Parathyroid adenoma (tissue), 2 donors: ENCODE results near the gene NPAS3.

Experiments
- H2AFZ ChIP-seq: fragments of 300-600 bp; sonication (generic); one replicate; pipeline ENCODE4 v1.7.0; 2017; ENCODE audit warnings: antibody characterized with exemption, mild to moderate bottlenecking
- H3K27ac ChIP-seq: fragments of 300-600 bp; sonication (generic); one replicate; pipeline ENCODE4 v1.7.0; 2017
- H3K27me3 ChIP-seq: fragments of 300-600 bp; sonication (generic); one replicate; pipeline ENCODE4 v1.7.0; 2017; ENCODE audit warnings: low read length; ENCODE audit not compliant: control insufficient read depth, insufficient read depth
- H3K36me3 ChIP-seq: fragments of 300-600 bp; sonication (generic); one replicate; pipeline ENCODE4 v1.7.0; 2017; ENCODE audit warnings: low read length; ENCODE audit not compliant: control insufficient read depth, insufficient read depth
- H3K4me1 ChIP-seq: fragments of 300-600 bp; sonication (generic); one replicate; pipeline ENCODE4 v1.7.0; 2017; ENCODE audit warnings: control low read depth
- H3K4me2 ChIP-seq: fragments of 300-600 bp; sonication (generic); one replicate; pipeline ENCODE4 v1.7.0; 2017; ENCODE audit warnings: low read length
- H3K4me3 ChIP-seq: fragments of 300-600 bp; sonication (generic); one replicate; pipeline ENCODE4 v1.7.0; 2017; ENCODE audit warnings: low read depth, low read length
- H3K79me2 ChIP-seq: fragments of 300-600 bp; sonication (generic); one replicate; pipeline ENCODE4 v1.7.0; 2017; ENCODE audit warnings: control low read depth
- H3K9ac ChIP-seq: fragments of 300-600 bp; sonication (generic); one replicate; pipeline ENCODE4 v1.7.0; 2017; ENCODE audit warnings: mild to moderate bottlenecking
- H3K9me3 ChIP-seq: fragments of 300-600 bp; sonication (generic); one replicate; pipeline ENCODE4 v1.7.0; 2017; ENCODE audit warnings: low read length; ENCODE audit not compliant: control insufficient read depth
- TF ChIP-seq, protein P1 (sequence below): fragments of 300-600 bp; sonication (generic); IDR thresholded peaks from one replicate; pipeline ENCODE4 v1.7.0; 2017; ENCODE audit warnings: antibody characterized with exemption, mild to moderate bottlenecking
- donor health status: primary hyperparathyroidism.

Gene NPAS3

DNA sequence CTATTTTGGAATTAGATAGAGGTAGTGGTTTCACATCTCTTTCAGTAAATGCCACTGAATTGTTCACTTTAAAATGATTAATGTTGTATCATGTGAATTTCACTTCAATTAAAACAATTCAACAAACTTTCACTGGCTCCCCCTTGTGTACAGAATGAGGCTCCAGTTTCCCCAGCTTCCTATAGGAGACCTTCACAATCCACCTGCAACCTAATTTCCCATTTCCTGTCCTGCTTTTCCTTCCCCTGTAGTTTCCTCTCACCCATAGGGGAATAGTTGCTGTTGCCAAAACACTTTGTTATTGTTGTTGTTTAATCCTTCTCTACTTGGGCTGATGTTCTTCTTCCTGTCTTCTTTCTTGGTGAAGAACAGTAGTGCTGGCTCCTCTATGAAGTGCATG is 59.8 kb downstream of the NPAS3 start:
- no peaks in the 10 kb centered on the region for H3K79me2 ChIP-seq
- no peak overlapping the region for H3K4me2 ChIP-seq

DNA sequence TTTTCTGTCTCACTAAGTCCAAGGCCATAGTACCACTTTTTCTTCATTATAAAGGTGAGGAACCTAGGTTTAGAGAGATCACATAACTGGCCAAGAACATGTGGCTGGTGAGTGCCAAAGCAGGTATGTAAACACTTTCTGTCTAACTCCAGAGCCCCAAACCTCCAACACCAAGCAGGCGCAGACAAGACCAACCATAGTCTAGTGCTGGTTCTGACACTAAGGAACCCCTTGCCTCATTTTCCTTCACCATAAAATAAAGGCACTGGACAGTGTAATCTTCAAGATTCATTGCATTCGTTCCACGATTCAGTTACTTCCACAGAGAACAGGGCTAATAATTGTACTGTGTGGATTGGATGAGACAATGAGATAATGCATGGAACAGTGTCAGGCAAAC is 71.0 kb downstream of the NPAS3 start:
- no peak overlapping the region for H3K27ac ChIP-seq
- TF ChIP-seq, protein P1, sequence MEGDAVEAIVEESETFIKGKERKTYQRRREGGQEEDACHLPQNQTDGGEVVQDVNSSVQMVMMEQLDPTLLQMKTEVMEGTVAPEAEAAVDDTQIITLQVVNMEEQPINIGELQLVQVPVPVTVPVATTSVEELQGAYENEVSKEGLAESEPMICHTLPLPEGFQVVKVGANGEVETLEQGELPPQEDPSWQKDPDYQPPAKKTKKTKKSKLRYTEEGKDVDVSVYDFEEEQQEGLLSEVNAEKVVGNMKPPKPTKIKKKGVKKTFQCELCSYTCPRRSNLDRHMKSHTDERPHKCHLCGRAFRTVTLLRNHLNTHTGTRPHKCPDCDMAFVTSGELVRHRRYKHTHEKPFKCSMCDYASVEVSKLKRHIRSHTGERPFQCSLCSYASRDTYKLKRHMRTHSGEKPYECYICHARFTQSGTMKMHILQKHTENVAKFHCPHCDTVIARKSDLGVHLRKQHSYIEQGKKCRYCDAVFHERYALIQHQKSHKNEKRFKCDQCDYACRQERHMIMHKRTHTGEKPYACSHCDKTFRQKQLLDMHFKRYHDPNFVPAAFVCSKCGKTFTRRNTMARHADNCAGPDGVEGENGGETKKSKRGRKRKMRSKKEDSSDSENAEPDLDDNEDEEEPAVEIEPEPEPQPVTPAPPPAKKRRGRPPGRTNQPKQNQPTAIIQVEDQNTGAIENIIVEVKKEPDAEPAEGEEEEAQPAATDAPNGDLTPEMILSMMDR: no peak
- no peaks in the 10 kb centered on the region for H3K27me3 ChIP-seq
- no peaks in the 10 kb centered on the region for H3K9me3 ChIP-seq
- H2AFZ ChIP-seq: no peak overlapping the region
- no peaks in the 10 kb centered on the region for H3K36me3 ChIP-seq
- no peak overlapping the region for H3K4me3 ChIP-seq
- H3K79me2 ChIP-seq: no peaks in the 10 kb centered on the region
- no peak overlapping the region for H3K4me2 ChIP-seq
- H3K9ac ChIP-seq: no peak overlapping the region
- H3K4me1 ChIP-seq: no peaks in the 10 kb centered on the region

More for the DNA sequence above, 59.8 kb downstream of the NPAS3 start:
- H3K9ac ChIP-seq: no peak overlapping the region
- H3K4me1 ChIP-seq: no peaks in the 10 kb centered on the region
- H2AFZ ChIP-seq: no peak overlapping the region
- no peaks in the 10 kb centered on the region for H3K9me3 ChIP-seq
- TF ChIP-seq, protein P1: peak; percentile 33
- no peaks in the 10 kb centered on the region for H3K27me3 ChIP-seq
- no peak overlapping the region for H3K27ac ChIP-seq
- H3K36me3 ChIP-seq: no peaks in the 10 kb centered on the region
- H3K4me3 ChIP-seq: no peak overlapping the region

DNA sequence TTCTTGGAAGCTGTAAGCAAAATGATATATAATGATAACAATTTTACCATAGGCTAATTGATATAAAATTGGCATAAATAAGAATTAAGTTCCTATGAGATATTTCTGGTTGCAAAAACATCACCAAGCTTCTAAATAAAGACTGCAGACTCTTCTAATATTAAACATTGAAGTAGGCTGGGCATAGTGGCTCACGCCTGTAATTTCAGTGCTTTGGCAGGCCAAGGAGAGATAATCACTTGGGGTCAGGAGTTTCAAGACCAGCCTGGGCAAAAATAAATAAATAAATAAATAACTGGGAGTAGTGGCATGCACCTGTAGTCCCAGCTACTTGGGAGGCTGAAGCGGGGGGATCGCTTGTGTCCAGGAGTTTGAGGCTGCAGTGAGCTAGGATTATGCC is 71.8 kb downstream of the NPAS3 start:
- H3K4me1 ChIP-seq: no peaks in the 10 kb centered on the region
- TF ChIP-seq, protein P1: no peak
- H3K27ac ChIP-seq: no peak overlapping the region
- no peak overlapping the region for H2AFZ ChIP-seq
- H3K79me2 ChIP-seq: no peaks in the 10 kb centered on the region
- H3K27me3 ChIP-seq: no peaks in the 10 kb centered on the region
- H3K4me2 ChIP-seq: no peak overlapping the region
- no peak overlapping the region for H3K4me3 ChIP-seq
- H3K36me3 ChIP-seq: no peaks in the 10 kb centered on the region
- H3K9me3 ChIP-seq: no peaks in the 10 kb centered on the region
- H3K9ac ChIP-seq: no peak overlapping the region

DNA sequence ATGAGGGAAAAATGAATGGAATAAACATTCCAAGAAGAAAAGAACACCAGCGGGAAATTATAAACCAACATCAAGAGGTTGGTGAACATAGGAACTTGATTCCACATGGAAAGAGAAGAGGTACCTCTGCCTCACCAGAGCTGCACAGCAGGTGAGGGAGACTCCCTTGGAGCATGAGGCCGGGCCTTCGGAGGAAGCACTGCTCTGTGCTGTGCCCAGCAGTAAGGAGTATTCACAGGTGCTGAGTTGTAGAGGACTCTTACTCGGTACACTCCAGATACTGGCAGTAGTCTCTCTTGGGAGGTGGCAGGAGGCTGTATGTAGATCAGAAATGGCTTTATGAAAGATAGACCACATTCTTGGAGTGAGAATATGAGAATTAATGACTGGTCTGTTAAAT is 76.0 kb downstream of the NPAS3 start:
- no peak overlapping the region for H3K4me3 ChIP-seq
- H3K79me2 ChIP-seq: no peaks in the 10 kb centered on the region
- no peaks in the 10 kb centered on the region for H3K27me3 ChIP-seq
- no peaks in the 10 kb centered on the region for H3K9me3 ChIP-seq
- TF ChIP-seq, protein P1: no peak
- H2AFZ ChIP-seq: no peak overlapping the region
- H3K9ac ChIP-seq: no peak overlapping the region
- no peak overlapping the region for H3K4me2 ChIP-seq
- H3K36me3 ChIP-seq: no peaks in the 10 kb centered on the region
- H3K4me1 ChIP-seq: no peaks in the 10 kb centered on the region
- H3K27ac ChIP-seq: no peak overlapping the region

DNA sequence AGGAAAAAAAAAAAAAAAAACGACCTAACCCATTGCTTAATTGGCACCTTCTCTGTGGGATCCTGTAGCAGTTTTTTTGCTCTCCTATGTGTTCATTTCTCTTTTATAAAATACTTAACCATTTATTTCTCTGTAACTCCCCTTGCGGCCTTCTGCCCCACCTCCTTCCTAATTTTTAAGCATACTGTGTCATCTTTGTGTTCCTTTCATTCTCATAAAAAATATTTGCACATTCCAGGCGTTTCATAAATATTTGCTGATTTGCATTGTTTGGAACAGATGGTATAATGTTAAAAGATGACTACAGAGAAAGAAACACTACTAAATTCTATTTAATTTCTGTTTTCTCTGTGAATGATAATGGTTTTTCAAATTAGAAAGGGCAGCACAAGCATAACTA is 77.9 kb downstream of the NPAS3 start:
- no peaks in the 10 kb centered on the region for H3K4me1 ChIP-seq
- no peaks in the 10 kb centered on the region for H3K79me2 ChIP-seq
- no peak overlapping the region for H3K9ac ChIP-seq
- H2AFZ ChIP-seq: no peak overlapping the region
- TF ChIP-seq, protein P1: no peak
- no peaks in the 10 kb centered on the region for H3K9me3 ChIP-seq
- no peak overlapping the region for H3K4me2 ChIP-seq
- H3K4me3 ChIP-seq: no peak overlapping the region
- no peaks in the 10 kb centered on the region for H3K36me3 ChIP-seq
- H3K27me3 ChIP-seq: no peaks in the 10 kb centered on the region
- H3K27ac ChIP-seq: no peak overlapping the region
